SKM-1 treated with dmso at 0.1 percent for 144 hours (cell line): ENCODE results near the gene KBTBD4.
"Not testable (repeated sequence)": the region's sequence is repeated elsewhere in the genome, so short reads cannot be mapped to it uniquely, and the experiment has no call there.

Experiments used
- DNase-seq: peaks from one replicate; lab custom pipeline; 2025; ENCODE audit not compliant: unreplicated experiment; lab: John Stamatoyannopoulos, UW

The KBTBD4 gene

GRCh38 chr11:47529951-47530350, 48.8 kb downstream of the KBTBD4 start:
- no peak for DNase-seq

DNA sequence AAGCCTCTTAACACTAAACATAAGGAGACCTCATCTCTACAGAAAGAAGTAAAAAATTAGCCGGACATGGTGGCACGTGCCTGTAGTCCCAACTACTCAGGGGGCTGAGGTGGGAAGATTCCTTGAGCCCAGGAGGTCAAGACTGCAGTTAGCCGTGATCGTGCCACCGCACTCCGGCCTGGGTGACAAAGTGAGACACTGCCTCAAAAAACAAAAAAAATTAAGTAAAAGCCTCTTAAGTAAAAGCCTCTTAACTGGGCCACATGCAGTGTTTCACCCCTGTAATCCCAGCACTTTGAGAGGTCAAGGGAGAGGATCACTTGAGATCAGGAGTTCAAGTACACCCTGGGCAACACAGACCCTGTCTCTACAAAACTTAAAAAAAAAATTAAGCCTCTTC, 51.6 kb downstream of the KBTBD4 start:
- no peak for DNase-seq

- not testable (repeated sequence) for DNase-seq
These were observed 52.7 kb downstream of the KBTBD4 start for GRCh38 chr11:47526032-47526431.

- no peak for DNase-seq
These were observed 54.4 kb downstream of the KBTBD4 start for GRCh38 chr11:47524291-47524874.

DNA sequence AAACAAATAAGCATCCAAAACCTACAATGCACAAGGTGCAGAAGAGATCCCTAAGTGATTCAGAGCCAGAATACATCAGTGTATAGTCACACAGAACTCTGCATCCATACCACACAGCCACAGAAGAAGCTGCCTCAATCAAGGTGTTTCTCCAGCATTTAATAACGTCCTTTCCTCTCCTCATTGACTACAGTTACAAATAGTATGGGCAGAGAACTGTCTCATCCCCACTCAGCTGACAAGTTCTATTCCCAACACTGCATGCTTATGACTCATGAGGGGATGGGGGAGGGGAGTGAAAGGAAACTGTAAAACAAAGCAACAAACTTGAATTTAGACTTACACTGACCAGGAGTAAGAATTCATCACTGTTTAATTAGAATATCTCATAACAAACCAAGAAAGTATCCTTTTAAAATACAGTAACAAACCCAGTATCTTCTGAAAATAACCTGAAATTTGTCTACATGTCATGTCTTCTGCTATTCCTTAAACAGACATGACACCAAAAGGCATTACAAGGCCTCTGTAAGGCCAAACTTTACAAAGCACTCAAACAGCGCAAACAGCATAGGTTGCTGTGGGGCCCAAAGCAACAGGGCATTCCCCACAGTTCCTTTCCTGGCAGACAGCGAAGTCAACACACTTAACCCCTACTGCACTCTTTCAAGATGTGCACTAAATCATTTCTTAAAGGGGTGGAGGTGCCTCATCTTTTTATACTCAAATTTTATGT, 55.1 kb downstream of the KBTBD4 start:
- DNase-seq, result no peak
